GM21367 (cell line): ENCODE measurements around the gene EZH1.
"Not testable (repeated sequence)": the region's sequence is repeated elsewhere in the genome, so short reads cannot be mapped to it uniquely, and the experiment has no call there.

ENCODE experiments used
- ATAC-seq: cut with Tn5 transposase; IDR thresholded peaks from one replicate; pipeline ENCODE4 v1.9.1; 2021; ENCODE audit not compliant: unreplicated experiment

Gene EZH1

GRCh38 chr17:42672038-42672437, 72.8 kb downstream of the EZH1 start:
- no peak for ATAC-seq

- ATAC-seq: no peak
Observed at GRCh38 chr17:42670789-42671657, 73.8 kb downstream of the EZH1 start.

GRCh38 chr17:42669977-42670788, 74.7 kb downstream of the EZH1 start:
- no peak for ATAC-seq

- ATAC-seq: no peak
Observed at GRCh38 chr17:42669705-42669976, 75.2 kb downstream of the EZH1 start.

GRCh38 chr17:42667088-42667951, 77.5 kb downstream of the EZH1 start:
- ATAC-seq: no peak

GRCh38 chr17:42666126-42666525, 78.7 kb downstream of the EZH1 start:
- ATAC-seq: not testable (repeated sequence)

- ATAC-seq: no peak
Observed at GRCh38 chr17:42665581-42666001, 79.2 kb downstream of the EZH1 start.

- no peak for ATAC-seq
Observed at GRCh38 chr17:42660692-42661345, 84.0 kb downstream of the EZH1 start.

GRCh38 chr17:42659932-42660274, 84.9 kb downstream of the EZH1 start:
- ATAC-seq: not testable (repeated sequence)

- ATAC-seq: peak; percentile 44
Observed at GRCh38 chr17:42659079-42659931, 85.5 kb downstream of the EZH1 start, which contains the start of gene TUBG2. TUBG2 (plus strand) TSS chr17:42659284; CDS start chr17:42659504, 220 bp downstream.

GRCh38 chr17:42657824-42658588, 86.8 kb downstream of the EZH1 start:
- no peak for ATAC-seq

- no peak for ATAC-seq
Observed at GRCh38 chr17:42655528-42655927, 89.3 kb downstream of the EZH1 start.

- ATAC-seq: no peak
Observed at GRCh38 chr17:42653179-42654124, 91.4 kb downstream of the EZH1 start.

GRCh38 chr17:42651392-42651791, 93.4 kb downstream of the EZH1 start:
- no peak for ATAC-seq
